Endodermal cell (in vitro differentiated cells): Measurements from ENCODE around the gene CLEC10A. TPM values are rescaled to one million over a fixed set of nuclear protein-coding genes. Genes with fewer than 3 reads are reported as not detected.

Source experiments
- DNase-seq: peaks from one replicate; pipeline ENCODE4 v3.0.0-alpha.2; 2017
- H3K27ac ChIP-seq: 2 replicates; pipeline ENCODE4 v1.5.1; 2013; ENCODE audit warnings: mild to moderate bottlenecking, low read depth, low read length, moderate library complexity
- H3K27me3 ChIP-seq: 2 replicates; pipeline ENCODE4 v1.6.1; 2013; ENCODE audit warnings: mild to moderate bottlenecking, low read length, moderate library complexity; ENCODE audit not compliant: insufficient read depth, control insufficient read depth, poor library complexity, severe bottlenecking
- H3K36me3 ChIP-seq: 2 replicates; pipeline ENCODE4 v1.7.0; 2013; ENCODE audit warnings: mild to moderate bottlenecking, low read length, moderate library complexity; ENCODE audit not compliant: control insufficient read depth, insufficient read depth
- H3K4me1 ChIP-seq: one replicate; pipeline ENCODE4 v1.7.0; 2013; ENCODE audit warnings: low read length; ENCODE audit not compliant: control insufficient read depth, insufficient read depth
- H3K4me3 ChIP-seq: 2 replicates; pipeline ENCODE4 v1.5.1; 2013; ENCODE audit warnings: mild to moderate bottlenecking, low read length, moderate library complexity
- H3K9ac ChIP-seq: 2 replicates; pipeline ENCODE4 v1.6.1; 2013; ENCODE audit warnings: mild to moderate bottlenecking, low read length, moderate library complexity; ENCODE audit not compliant: poor library complexity, severe bottlenecking; ENCODE audit errors: extremely low read depth
- H3K9me3 ChIP-seq: 2 replicates; pipeline ENCODE4 v1.6.1; 2013; ENCODE audit warnings: mild to moderate bottlenecking, low read length, moderate library complexity; ENCODE audit not compliant: control insufficient read depth
- H3K27ac Mint-ChIP-seq: 2 replicates; pipeline ENCODE4 v1.8.0; 2020; ENCODE audit warnings: mixed read lengths
- H3K27me3 Mint-ChIP-seq: 2 replicates; pipeline ENCODE4 v1.8.0; 2021; ENCODE audit warnings: mild to moderate bottlenecking, mixed read lengths; ENCODE audit not compliant: insufficient read depth
- H3K36me3 Mint-ChIP-seq: 2 replicates; pipeline ENCODE4 v1.8.0; 2020; ENCODE audit warnings: low read depth, mixed read lengths
- H3K4me1 Mint-ChIP-seq: 2 replicates; pipeline ENCODE4 v1.8.0; 2020; ENCODE audit warnings: mixed read lengths
- H3K4me3 Mint-ChIP-seq: 2 replicates; pipeline ENCODE4 v1.8.0; 2020; ENCODE audit warnings: mild to moderate bottlenecking, moderate library complexity, mixed read lengths
- H3K9me3 Mint-ChIP-seq: 2 replicates; pipeline ENCODE4 v1.8.0; 2020; ENCODE audit warnings: mild to moderate bottlenecking, mixed read lengths
- CTCF ChIP-seq: fragments of 200-600 bp; sonication (generic); conservative IDR thresholded peaks from 2 replicates; pipeline ENCODE4 v1.5.0; 2021; ENCODE audit warnings: antibody characterized with exemption, mild to moderate bottlenecking
- WGBS, 2 experiments: methylation state at CpG; one replicate each; pipeline versions ENCODE4 v1.1.5 to v1.1.7; 2013; ENCODE audit warnings: missing lambda C conversion rate in 2 of 2, mixed read lengths in 1 of 2; ENCODE audit not compliant: insufficient coverage in 1 of 2, insufficient read length in 1 of 2; 5-methylcytosine and 5-hydroxymethylcytosine counted together
- total RNA-seq, 2 donors: library from RNA; stranded (reverse); fragmentation: NEBNext Ultra II Directional in 1 of 2; extraction: Animal tissue kit (Norgen Biotek cat#: 25700) in 1 of 2; gene quantifications; 2 replicates in 1 of 2; 3 replicates in 1 of 2; pipeline ENCODE4 v1.2.1, GENCODE V29; 2021

CLEC10A gene
- total RNA-seq, 2 donors from 2014 or later, result not detected

- H3K4me3 Mint-ChIP-seq, result no peak overlapping the region
- H3K27ac Mint-ChIP-seq, result no peak overlapping the region
- H3K9me3 ChIP-seq, result no peaks in the 10 kb centered on the region
- H3K27me3 ChIP-seq, result no peaks in the 10 kb centered on the region
- no peak for DNase-seq
- peaks cover 6% of the 10 kb centered on the region for H3K27me3 Mint-ChIP-seq
- no peaks in the 10 kb centered on the region for H3K36me3 Mint-ChIP-seq
- H3K9ac ChIP-seq, result no peak overlapping the region
- H3K27ac ChIP-seq, result no peak overlapping the region
- TF ChIP-seq CTCF, result no peak
- H3K36me3 ChIP-seq, result no peaks in the 10 kb centered on the region
- H3K4me3 ChIP-seq, result no peak overlapping the region
- WGBS, 2 experiments, result 91 to 92% methylated on average over 3 to 7 of the region's 7 CpGs
- H3K9me3 Mint-ChIP-seq, result peaks cover 5% of the 10 kb centered on the region
- H3K4me1 ChIP-seq, result no peaks in the 10 kb centered on the region
- no peaks in the 10 kb centered on the region for H3K4me1 Mint-ChIP-seq
Observed at GRCh38 chr17:7077911-7078546, 2.0 kb downstream of the CLEC10A start.

- Histone ChIP-seq H3K4me1 (no peaks in the 10 kb centered on the region), H3K36me3 (no peaks in the 10 kb centered on the region), H3K4me3 (no peak overlapping the region), H3K27me3 (no peaks in the 10 kb centered on the region), H3K9me3 (no peaks in the 10 kb centered on the region), H3K27ac (no peak overlapping the region), H3K9ac (no peak overlapping the region)
- no peaks in the 10 kb centered on the region for H3K9me3 Mint-ChIP-seq
- no peak for DNase-seq
- no peaks in the 10 kb centered on the region for H3K36me3 Mint-ChIP-seq
- peaks cover 15% of the 10 kb centered on the region for H3K27me3 Mint-ChIP-seq
- no peak for TF ChIP-seq CTCF
- no peaks in the 10 kb centered on the region for H3K4me1 Mint-ChIP-seq
- no peak overlapping the region for H3K4me3 Mint-ChIP-seq
- whole genome bisulfite sequencing, 2 experiments, result 92 to 99% methylated on average over 13 to 14 of the region's 14 CpGs
- no peak overlapping the region for H3K27ac Mint-ChIP-seq
Observed at GRCh38 chr17:7074931-7075330, 5.1 kb downstream of the CLEC10A start.

- 80% methylated on average over 1 to 2 of the region's 2 CpGs for WGBS, 2 experiments
- Mint-ChIP-seq H3K36me3 (no peaks in the 10 kb centered on the region), H3K9me3 (peaks cover 19% of the 10 kb centered on the region), H3K4me1 (no peaks in the 10 kb centered on the region), H3K27ac (no peak overlapping the region), H3K27me3 (peaks cover 16% of the 10 kb centered on the region), H3K4me3 (no peak overlapping the region)
- no peaks in the 10 kb centered on the region for H3K27me3 ChIP-seq
- no peak for DNase-seq
- H3K27ac ChIP-seq, result no peak overlapping the region
- H3K4me3 ChIP-seq, result no peak overlapping the region
- H3K9ac ChIP-seq, result no peak overlapping the region
- H3K9me3 ChIP-seq, result peaks cover 12% of the 10 kb centered on the region
- TF ChIP-seq CTCF, result no peak
- no peaks in the 10 kb centered on the region for H3K4me1 ChIP-seq
- H3K36me3 ChIP-seq, result no peaks in the 10 kb centered on the region
Observed at GRCh38 chr17:7072406-7072805, 7.6 kb downstream of the CLEC10A start.
